GM18511 (cell line): ENCODE results near the gene ADCY1.

Experiments
- ATAC-seq: cut with Tn5 transposase; IDR thresholded peaks from one replicate; pipeline ENCODE4 v1.9.1; 2021; ENCODE audit warnings: mild to moderate bottlenecking, moderate library complexity; ENCODE audit not compliant: unreplicated experiment

Gene ADCY1

DNA sequence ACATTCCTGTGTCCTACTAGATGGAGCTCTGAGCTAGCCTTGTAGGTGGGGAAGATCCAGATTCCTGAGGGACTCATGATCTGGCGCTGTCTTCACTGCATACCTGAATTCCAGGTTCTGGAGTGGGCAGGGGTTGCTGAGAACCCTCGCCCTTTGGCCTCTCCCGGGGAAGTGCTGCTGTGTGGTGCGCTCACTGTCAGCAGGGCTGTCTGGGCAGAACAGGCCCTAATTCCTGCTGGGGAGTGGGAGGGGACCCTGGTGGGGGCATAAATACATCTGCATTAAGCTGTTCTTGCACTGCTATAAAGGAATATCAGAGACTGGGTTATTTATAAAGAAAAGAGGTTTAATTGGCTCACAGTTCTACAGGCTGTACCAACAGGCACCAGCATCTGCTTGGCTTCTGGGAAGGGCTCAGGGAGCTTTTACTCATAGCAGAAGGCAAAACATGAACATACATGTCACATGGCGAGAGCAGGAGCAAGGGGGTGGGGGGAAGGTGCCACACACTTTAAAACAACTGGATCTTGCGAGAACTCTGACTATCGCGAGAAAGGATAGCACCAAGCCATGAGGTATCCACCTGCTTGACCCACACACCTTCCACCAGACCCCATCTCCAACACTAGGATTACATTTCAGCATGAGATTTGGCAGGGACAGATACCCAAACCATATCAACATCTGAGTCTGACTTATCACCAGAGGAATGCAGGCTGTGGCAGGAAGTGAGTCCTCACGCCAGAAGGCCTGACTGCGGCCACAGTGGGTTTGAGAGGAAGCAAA is 115.0 kb downstream of the ADCY1 start:
- no peak for ATAC-seq

DNA sequence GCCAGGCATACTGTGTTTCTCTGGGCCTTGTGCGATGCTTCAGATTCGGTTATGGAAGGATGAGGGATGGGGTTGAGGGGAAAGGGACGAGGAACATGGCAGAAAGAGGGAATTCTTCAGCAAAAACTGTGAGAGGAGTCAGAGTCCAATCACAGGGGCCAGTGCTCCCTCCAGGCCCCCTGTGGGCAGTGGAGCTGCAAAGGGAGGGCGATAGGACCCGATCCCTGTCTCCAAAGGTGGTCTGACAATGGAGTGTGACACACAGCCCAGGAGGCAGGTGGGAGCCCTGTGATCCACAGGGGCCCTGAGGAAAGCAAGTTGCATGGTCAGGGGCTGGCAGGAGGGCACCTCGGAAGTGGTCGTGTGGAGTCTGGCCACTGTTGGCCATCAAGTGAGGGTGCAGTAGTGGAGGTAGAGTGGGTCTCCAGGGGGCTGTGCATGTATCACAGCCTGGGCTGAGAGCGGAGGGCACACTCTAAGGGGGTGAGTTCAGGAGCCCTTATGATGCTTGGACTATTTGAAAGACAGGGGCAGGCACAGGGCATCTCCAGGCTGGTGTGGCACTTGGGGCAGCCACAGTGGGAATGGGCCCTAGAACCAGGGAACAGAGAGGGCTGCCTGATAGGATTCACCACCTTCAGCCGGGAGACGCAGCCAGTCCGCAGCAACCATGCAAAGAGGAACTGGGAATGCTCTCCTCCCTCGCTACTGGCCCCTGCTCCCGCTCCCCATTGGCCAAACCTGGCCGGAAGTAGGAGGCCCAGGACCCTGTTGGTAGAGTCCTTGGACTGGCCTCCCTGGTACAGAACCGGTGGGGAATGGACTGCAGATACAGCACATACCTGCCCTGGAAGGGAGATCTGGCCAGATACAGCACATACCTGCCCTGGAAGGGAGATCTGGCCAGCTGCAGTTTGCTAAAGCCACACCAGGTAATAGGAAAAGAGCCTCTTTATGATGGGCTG is 115.9 kb downstream of the ADCY1 start:
- no peak for ATAC-seq

DNA sequence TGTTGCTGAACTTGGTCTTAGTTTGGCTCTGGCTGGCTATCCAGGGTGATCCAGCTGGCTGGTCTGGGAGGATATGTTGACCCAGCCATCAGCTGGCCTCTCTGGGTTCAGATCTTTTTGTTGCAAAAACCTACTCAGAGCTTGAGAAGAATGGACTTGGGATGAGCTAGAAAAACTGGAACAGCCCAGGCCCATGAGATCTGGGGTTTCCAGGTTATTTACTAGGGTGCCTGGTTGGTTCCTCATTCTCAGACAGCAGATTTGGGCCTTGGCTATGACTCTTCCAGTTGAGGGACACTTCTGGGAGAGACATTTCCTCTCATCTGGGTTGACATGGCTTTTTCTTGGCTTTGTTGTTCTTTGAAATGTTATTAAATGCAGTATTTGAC is 116.6 kb downstream of the ADCY1 start:
- ATAC-seq, result no peak

DNA sequence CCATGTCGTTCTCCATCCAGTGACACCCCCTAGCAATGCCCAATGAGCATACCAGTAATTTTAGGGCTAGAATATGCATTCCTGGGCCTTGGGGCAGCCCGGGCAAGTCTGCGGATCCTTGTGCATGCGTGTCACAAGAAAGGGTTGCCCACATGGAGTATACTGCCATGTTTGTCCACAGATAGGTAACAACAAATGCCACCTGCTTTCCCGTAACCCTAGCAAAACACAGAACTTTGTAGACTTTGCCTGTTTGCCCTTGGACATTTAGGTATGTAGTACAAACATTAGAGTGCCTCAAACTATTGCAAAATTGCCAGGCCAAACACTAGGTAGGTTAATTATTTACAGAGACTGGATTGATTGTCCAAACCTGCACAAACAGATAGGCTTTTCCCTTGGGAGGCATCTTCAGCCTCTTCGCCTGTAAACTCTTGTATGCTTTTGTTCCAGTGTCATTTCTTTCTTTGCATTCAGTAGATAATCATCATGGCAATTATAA is 117.0 kb downstream of the ADCY1 start:
- ATAC-seq, result no peak

DNA sequence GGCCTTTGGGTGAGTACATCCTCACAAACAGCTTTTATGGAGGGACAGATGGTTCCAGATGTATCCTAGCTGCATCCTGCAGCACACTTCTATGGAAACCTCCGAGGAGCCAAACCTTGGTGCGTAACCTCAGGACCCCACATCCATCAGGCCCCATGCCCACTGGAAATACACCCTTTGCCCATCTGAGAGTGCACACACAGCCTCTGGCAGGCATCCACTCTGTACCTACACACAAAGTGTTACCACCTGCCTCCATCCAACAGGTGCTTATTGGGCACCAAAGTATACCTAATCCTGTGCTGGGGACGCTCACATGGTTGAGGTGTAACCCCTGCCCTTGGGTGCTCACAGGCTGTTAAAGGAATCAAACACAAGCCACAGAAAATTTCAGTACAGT is 117.9 kb downstream of the ADCY1 start:
- no peak for ATAC-seq

DNA sequence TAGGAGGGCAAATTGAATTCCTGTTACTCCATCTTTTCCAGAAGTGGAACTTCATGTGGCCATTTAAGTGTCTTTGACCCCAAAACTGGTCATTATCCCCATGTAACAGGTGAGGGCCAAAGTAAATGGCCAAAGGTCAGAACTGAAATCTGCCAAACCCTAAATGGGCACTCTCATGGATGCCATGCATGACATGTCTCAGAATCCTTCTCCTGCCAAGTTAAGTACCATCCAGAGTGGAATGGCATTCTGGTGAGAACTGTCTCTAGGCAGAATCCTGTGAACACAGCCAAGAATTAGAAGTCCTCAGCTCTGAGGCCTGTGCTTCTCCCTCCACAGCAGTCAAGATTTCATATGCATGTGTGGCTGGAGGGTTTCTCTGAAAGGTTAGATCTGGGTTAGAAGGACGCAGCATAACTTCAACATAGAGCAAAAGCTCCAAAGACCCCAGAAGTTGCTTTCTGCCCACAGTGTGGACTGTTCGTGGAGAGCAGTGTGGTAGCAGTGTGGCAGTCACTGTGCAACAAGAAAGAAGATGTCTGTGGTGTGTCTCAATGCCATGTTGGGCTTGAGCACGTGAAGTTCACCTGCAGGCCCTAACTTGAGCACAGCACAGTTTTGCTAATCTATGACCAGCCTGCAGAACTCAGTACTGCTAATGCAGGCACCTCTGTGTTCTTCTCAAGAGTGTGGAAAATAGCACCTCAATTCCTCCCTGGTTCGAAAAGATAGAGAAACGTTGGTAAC is 121.3 kb downstream of the ADCY1 start:
- ATAC-seq, result no peak

DNA sequence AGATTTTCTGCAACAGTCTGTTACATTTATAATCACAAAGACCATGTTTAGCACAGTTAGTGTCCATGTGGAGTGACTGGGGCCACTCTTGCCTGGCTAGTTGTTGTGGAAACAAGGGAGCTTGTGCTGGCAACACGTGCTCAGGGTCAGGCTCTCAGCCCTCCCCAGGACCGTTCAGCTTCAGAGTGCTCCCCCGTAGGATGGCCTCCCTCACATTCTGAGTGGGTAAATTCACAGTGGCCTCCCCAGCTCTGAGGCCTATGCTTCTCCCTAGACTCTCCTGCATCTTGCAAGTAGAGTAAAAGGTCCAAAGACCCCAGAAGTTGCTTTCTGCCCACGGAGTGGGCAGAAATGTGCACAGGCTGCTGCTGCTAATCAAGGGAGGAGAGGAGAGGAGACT is 122.3 kb downstream of the ADCY1 start:
- no peak for ATAC-seq

DNA sequence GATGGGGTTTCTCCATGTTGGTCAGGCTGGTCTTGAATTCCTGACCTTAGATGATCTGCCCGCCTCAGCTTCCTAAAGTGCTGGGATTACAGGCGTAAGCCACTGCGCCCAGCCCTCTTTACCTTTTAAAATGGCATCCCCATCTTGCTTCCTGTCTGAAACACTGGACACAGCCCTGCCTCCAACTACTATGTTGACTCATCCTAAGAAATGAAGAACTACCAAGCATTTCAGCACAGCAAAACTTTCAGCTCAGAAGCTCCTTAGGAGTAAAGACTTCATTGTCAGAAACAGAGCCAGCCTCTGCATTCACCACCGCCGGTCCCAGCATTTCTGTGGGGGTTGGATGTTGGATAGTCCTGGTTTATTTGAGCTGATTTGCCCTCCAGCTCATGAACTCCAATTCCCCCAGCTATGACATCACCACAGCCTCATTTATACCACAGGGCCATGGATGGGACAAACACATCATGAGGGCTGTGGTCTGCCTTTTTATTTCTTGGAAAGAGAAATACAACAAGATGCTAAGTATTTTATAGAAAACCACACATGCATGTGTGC is 123.5 kb downstream of the ADCY1 start:
- ATAC-seq, result no peak

DNA sequence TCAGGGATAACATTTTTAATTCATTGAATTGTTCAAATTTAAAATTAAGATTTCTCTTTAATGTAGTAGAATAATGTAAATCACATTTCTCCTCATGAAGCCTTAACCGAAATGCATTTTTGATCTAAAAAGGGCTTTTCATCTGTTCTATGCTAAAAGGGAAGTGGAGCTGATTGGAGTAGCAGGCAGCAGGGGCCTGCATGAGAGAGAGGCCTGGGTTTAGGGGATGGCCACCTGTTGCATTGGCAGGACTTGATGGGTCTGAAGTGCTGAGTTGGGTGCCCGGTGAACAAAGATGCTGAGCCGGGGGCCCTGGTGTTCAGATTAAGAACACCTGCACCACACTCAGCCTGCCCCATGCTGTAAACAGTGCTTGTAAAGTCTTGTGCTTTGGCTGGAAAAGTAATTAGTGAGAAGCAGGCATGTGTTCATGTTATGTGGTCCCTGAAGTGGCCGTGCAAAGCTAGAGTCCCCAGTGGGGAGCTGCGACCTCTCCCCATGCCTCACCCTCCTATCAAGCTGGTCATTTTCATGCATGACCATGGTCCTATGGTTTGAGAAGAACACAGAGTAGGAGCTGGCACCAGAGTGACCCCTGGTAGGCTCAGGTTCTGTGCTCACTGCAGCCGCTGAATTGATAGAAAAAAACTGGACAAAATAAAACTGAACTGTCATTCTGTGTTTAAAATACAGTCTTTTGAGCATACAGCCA is 124.3 kb downstream of the ADCY1 start:
- ATAC-seq, result no peak

DNA sequence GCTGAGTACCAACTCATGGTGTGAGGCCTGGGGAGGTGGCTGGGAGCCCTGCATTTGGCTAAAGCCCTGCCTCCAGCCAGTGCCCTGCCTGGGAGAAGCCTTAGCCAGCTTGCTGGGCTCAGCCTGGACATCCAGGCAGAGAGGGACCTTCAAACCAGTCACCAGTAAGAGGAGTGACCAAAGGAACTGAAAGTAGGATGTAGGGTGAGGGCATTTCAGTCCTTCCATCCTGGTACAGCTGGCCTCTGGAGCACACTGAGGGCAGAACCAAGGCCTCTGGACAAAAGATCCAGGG is 124.8 kb downstream of the ADCY1 start:
- ATAC-seq, result no peak

DNA sequence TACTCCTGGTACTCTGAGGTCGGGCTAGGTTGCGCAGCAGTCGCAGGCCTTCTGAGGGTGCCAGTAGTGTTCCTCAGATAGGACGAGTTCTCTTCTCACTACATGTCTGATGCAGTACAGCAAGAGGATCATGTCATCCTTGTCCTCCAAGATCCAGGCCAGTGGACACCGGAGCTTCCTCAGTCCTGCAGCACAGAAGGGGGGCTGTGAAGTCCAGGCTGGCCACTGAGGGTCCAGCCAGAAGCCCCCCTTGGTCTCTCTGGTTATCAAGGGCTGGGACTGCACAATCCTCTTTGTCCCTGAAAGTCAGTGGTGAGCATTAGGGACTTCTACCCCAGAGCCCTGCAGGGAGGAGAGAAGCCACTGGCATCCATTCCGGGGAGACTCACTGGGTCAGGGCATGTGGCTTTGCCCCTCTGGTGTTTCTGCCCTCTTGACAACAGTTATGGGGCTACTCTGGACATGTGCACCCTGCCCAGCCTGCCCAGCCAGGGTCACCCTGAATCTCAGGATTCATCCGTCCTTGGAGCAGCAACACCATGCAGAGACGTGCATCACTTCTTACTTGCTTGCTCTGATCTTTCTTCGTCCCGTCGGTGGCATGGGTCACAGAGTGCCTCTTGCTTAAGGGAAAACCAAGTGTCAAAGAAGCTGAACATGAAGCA is 125.7 kb downstream of the ADCY1 start:
- no peak for ATAC-seq

DNA sequence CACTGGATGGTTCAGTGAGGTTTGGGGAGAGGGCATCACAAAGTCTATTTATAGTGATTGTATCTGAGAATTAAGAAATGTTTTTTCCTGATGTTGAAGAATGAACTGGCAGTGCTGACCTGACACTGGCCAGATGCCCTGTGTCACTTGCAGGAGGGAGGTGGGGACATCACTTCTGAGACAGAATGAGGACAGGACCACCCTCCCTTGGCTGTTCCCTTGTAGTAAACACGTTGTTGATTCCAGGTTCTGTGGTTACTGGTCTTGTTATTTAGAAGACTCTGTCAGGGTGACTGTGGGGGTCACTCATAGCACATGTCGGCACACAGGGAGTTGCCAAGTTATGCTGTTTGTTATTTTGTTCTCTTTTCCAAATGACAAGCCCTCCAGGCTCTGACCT is 126.4 kb downstream of the ADCY1 start:
- no peak for ATAC-seq

DNA sequence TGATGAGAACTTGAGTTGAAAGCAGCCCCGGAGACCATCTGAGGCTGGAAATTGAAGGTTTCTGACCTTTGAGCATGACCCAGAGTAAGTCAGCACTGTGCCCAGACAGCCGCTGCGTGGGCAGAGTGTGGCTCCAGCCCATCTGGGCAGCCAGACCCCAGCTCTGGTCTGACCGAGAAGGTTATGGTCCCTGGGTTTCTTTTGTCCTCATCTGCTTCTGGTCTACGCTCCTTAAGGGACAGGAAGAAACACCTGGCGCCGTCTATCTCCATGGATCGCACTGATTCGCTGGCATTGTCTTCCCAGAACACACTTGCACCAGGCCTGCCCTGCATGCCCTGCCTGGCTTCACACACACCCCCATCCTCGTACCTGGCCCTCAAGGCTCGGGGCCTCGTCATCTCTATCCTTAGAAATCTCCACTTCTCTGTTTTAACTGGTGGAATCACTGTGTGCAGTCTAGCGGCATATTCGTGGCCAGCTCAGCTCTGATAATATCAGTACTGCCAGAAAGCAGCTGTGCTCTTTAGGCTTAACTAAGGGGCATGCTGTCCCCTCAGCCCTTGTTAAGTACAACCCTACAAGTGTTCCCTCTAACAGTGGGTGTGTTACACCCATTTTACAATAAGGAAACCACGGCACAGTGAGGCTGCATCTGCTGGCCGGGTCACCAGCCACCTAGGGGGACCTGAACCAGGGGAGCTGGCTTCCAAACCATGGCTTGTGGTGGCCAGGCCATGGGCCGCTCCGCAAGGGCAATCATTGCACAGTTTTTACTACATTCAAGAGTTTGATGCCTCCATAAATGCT is 127.7 kb downstream of the ADCY1 start:
- no peak for ATAC-seq

DNA sequence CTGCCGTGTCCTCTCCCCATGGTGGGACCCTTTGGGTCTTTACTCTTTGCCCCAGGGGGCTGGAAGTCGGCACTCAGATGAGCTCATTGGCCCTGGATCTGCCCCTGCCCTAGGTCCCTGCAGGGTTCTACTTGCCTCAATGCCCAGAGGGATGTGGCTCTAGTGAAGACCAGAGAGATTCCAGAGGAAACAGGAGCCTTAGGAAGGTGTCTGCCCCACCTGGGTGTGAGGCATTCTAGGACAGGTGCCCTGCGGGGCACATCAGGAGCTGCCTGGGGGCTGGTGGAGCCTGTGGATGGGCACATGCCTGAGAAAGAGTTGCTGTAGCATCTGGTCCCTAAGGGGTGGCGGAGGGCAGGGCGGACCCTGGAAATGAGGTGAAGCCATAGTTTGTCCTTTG is 128.6 kb downstream of the ADCY1 start:
- no peak for ATAC-seq

DNA sequence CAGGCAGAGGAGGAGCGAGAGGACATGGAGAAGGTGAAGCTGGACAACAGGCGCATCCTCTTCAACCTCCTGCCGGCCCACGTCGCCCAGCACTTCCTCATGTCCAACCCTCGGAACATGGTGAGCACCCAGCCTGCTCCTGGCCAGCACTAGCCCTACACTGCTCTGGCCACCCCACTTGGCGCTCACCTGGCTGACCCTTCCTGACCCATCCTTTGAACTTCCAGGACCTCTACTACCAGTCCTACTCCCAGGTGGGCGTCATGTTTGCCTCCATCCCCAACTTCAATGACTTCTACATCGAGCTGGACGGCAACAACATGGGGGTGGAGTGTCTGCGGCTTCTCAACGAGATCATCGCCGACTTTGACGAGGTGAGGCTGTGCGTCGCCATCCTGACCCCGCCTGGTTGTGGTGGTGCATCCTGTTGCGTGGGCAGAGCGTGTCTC is 129.2 kb downstream of the ADCY1 start:
- no peak for ATAC-seq

DNA sequence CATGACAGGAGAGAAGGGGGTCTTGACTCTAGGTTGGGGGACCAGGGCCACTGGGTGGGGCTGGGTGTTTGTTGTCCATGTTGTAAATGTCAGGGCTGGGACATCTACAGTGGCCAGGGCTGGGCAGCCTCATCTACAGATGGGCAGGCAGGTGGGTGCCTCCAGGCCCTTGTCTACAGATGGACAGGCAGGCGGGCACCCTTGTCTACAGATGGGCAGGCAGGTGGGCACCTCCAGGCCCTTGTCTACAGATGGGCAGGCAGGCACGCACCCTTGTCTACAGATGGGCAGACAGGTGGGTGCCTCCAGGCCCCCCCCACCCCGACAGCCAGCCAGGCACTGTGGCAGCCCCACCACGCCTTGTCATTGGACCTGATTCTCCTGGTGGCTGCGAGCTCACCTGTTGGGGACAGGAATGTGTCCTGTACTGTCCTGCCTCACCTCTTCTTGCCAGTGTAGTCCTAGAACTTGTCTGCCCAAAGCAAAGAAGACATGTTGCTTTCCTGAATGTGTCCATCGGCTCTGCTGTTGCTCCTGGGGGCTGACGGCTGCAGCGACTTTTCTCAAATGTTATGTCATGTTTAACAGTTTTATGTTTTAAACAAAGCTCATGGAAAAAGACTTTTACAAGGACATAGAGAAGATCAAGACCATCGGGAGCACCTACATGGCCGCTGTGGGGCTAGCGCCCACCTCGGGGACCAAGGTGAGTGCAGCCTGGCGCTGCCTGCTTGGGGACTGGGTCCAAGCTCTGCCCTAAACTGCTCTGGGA is 129.9 kb downstream of the ADCY1 start:
- no peak for ATAC-seq

DNA sequence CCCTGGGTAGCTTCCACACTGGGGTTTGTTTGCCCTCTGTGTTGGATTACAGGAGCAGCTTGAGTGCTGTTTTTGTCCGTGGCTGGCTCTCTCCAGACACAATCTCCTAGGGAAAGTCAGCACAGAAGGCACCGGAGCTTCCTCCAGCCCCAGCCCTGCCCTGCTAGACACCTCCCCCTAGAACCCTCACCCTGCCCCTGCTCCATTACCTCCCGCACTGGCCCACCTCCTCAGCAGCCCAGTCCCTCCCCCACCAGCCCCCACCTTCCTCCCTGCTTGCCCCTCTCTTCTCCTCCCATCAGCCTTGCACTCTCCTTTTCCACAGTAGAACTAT is 130.5 kb downstream of the ADCY1 start:
- no peak for ATAC-seq
